Activated CD8-positive, alpha-beta memory T cell treated with anti-CD3 and anti-CD28 coated beads for 48 hours (primary cell): Measurements from ENCODE around the gene INTS6L.

Experiments used
- DNase-seq, 3 experiments: peaks; one replicate each; pipeline ENCODE4 v3.0.0-alpha.2; 2020; ENCODE audit warnings: low read depth in 2 of 3, low spot score in 2 of 3

INTS6L gene

GRCh38 chrX:135520553-135521404 lies at the start of gene INTS6L:
INTS6L (plus strand) TSS chrX:135520660; CDS start chrX:135520993, 333 bp downstream.
- peak; percentile 38 to 57 (median 43) for DNase-seq

- DNase-seq = no peak
Measured at GRCh38 chrX:135476378-135476777, 44.1 kb upstream of the INTS6L start.

DNA sequence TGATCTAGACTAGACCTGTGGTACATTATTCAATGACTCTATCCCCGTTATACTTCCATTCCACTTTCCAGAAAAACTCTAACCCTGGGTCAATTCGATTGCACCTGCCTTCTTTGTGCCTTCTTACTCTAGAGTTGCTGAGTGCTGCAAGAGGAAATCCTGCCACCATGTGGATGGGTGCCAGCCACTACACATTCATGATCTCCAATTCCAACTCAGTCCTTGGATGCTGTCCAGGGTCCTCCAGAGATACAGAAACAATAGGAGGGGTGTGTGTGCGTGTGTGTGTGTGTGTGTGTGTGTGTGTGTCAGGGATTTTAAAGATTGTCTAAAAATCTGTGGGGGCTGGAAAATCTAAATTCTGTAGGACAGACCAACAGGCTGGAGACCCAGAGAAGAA lies 42.9 kb upstream of the INTS6L start:
- DNase-seq = peak in 1 of 3 experiments; percentile 1

DNA sequence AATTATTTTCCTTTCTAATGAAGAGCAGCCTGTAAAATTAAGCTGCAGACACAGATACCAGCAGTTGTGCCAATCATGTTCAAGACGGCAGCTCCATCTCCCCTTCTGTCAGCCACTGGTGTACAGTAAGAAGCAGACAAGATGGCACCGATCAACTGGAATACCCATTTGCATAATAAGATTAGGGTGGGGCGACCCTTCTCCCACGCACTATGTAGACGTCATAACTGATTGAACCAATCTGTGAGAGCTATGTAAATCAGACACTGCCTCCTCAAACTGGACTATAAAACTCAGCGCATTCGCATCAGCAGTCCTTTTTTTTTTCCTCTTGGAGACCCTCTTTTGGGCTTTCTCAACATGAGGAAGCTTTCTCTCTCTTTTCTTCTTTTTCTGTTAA lies 40.4 kb upstream of the INTS6L start:
- no peak for DNase-seq

DNA sequence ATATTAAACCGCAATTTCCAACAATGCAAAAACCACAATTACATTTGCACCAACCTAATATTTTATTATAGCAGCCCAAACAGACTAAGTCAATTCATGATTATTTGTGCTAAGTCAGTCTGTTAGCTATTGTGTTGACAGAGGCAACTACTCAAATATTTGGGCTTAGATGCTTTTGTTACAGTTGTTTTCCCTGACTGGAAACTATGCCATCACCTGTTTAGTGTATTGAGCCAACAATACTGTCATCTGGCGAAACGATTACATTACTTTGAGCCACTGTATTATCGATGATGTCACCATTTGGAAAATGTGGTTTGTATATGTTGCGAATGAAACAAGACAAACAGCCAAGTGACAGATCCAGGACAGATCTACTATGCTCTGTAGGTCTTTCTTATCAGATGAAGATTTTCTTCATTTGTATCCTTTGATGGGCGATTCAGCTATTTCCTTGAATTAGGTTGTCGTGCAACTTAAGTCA lies 38.7 kb upstream of the INTS6L start:
- no peak for DNase-seq

DNA sequence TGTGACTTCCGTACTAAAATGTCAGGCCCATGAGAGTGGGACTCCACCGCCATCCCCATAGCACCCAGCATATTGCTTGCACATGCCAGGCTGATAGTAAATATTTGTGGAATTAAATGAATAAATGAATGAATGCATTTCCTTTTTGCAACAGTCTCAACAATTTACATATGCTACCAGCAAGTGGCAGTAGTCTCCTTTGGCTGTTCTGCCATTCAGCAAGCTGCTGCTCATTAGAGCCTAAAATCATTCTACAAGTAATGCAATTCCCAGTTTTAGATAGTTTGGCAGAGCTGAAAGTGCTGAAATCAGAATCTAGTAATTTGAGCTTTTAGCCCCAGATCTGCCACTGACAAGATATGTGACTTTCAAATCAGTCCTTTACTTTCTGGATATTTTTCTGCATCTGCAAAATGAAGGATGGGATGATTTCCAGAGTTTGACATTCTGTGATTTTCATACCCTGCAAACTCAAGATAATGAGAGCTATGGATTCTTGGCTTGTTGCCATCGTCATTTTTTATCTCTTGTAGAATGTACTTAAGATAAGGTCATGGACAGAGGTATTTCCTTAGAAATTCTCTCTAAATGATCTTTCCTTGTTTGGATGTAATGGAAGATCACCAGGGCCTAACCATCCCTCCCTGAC lies 35.7 kb upstream of the INTS6L start:
- DNase-seq = no peak

DNA sequence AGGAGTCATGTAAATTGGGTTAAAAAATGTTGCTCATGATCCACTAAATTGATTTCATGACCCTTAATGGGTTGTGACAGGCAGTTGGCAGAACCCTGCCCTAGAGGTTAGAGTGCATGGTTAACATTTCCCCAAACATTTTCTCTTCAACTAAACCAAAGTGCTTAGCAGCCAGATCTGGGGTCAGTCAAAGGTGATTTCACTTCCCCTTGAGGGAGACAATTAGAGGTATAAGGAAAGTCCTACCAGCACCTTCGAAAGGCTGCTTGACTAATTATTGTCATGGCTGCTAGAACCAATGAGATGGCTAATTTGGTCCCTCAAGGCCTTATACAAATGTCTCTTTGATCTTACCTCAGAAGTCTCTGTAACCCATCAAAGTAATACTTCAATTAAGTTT lies 30.9 kb upstream of the INTS6L start:
- DNase-seq = no peak

DNA sequence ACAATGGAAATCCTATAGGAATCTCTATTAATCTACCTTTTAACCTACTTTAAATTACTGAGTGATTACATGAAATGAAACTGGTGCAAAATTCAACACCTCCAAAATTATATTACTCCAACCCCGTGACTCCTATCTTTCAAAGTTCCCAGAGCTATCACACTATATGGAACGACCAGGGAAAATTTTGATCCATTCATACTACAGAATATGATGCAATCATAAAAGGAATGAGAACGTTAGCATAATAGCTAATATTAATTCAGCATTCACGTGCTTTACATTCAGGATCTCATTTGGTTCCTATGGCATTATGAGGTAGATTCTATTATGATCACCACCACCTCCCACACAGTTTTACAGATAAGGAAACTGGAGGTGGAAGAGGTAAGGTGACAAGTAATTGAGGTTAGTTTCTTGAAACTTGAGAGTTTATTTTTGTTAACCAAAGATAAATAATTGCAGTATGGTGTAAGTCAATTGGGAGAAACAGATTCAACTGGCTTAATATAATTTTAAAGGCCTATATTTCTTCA lies 29.4 kb upstream of the INTS6L start:
- DNase-seq = no peak

DNA sequence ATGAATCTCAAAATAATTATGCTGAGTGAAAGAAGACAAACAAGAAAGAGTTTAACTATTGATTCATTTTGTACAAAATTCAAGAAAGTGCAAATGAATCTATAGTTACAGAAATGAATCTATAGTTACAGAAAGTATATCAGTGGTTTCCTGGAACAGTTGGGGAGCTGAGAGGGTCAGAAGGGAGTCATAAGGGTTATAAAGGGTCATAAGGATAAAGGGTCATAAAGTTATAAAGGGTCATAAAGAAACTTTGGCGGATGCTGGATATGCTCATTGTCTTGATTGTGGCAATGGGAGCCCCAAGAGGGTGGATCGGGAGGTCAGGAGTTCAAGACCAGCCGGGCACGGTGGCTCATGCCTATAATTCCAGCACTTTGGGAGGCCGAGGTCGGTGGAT lies 26.0 kb upstream of the INTS6L start:
- DNase-seq = no peak

GRCh38 chrX:135497736-135498135 lies 22.7 kb upstream of the INTS6L start:
- DNase-seq = no peak

GRCh38 chrX:135498236-135498635 lies 22.2 kb upstream of the INTS6L start:
- no peak for DNase-seq

DNA sequence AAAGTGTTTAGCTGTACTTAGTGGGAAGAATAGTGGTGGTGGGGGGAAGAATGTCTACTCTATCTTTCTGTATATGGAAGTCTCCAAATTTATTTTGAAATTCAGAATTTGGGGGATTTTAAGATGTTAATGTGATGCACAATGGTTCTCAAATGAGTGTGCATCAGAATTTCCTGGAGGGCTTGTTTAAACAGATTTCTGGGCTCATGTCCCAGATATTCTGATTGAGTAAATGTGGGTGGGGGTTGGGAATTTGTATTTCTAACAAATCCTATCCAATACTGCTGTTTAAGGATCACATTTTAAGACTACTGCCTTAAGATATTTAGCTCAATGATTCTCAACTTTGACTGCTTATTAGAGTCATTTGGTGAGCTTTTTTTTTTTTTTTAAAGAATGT lies 15.1 kb upstream of the INTS6L start:
- no peak for DNase-seq

DNA sequence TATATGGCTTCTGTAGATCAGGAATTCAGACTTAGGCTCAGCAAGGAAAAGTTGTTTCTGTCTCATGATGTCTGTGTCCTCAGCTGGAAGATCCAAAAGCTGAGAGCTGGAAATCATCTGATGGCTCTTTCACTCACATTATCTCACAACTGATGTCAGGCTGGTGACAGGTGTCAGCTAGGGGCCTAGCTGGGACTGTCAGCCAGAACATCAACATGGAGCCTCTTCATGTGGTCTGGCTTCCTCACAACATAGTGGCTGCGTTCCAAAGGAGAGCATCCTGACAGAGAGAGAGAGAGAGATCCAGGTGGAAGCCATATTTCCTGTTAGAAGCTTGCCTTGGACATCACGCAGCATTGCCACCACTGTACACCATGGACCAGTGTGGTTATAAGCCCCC lies 10.6 kb upstream of the INTS6L start:
- DNase-seq = no peak

GRCh38 chrX:135512508-135513129 lies 7.8 kb upstream of the INTS6L start:
- no peak for DNase-seq

GRCh38 chrX:135513130-135513515 lies 7.3 kb upstream of the INTS6L start:
- DNase-seq = no peak

DNA sequence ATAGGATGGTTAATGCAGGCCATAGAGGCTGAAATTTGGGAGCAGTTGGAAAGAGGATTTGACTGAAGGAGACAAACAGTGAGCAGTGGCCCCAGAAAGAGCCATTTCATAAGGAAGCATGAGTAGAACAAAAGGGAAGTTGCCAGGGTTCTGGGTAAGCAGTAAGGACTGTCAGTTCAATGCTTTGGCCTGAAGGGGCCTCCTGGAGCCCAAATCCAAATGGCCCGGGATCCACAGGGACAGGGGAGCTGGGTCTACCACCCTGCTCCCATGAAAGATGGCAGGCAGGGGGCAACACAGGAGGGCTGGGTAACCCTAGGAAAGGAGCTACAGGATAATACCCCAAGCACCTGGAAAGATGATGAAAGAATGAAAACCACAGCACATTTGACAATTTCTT lies 4.1 kb upstream of the INTS6L start:
- DNase-seq = no peak

DNA sequence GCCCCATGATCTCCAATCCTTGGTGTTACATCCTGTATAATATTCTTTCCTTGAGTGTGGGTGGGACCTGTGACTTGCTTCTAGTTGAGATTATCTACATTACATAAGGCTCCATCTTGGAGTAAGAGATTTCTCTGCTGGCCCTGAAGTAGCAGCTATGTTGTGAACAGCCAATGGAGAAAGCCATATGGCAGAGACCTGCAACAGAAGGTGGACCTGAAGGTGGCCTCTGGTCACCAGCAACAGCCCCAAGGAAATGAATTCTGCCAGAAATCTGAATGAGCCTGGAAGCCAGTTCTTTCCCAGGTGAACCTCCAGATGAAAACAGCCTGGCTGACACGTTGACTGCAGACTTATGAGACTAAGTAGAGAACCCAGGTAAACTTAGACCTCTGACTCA lies 2.3 kb upstream of the INTS6L start:
- no peak for DNase-seq

DNA sequence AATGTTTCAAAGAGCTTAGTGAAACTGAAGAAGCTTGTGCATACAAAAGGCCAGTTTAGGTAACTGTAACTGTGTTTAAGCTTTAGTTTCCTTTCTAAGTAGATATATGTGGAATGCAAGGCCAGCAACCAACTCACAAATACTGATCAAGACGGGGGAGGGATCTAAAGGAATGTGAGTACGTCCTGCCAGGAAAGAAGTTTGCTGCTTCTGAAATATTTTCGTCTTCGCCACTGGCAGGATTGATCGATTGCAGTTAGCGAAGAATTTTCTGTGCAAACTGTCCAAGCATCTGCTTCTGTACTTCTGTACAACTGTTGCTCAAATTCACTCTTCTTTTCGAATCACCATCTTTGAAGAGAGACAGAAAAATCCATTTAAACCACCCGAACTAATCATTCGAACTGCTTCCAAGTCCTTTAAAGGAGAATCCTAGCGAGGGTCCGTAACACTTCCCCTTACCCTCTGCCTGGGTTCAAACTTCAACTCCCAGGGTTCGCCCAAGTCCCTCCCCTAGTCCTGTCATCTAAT lies 373 bp upstream of the INTS6L start:
- no peak for DNase-seq

- DNase-seq = peak; percentile 35 to 65 (median 54)
Measured at GRCh38 chrX:135521405-135522131, 1.1 kb downstream of the INTS6L start.

DNA sequence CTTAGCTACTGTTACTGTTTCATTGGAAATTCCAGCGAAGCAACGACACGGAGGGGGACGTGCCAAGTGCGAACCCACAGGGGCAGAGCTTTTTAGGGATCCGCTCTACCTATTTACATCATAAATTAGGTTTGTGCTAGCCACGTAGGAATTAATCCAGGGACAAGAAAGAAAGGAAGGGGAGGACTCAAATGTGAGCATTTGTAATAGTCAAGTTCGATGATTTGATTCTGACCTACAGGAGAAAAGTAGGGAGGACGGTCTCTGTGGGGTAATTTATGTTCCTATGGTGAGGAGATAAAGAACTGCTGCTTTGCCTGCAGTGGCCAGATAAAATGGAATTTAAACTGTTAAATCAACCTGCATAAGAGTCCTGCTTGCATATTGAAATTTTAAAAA lies 1.7 kb downstream of the INTS6L start:
- DNase-seq = no peak
